ENCODE data around the gene GAPDH. TPM values are rescaled to one million over a fixed set of nuclear protein-coding genes. Genes with fewer than 3 reads are reported as not detected.

GAPDH gene
- total RNA-seq, 1 donor from 2014 or later = 5,167 TPM

GRCh38 chr12:6553051-6553868 is 18.9 kb downstream of the GAPDH start:
- peaks cover 65% of the 10 kb centered on the region for H3K4me1 ChIP-seq (ENCODE audit: insufficient read depth, low read length)
- Mint-ChIP-seq H3K4me1 (ENCODE audit: low read depth, unreplicated experiment) (peaks cover 41% of the 10 kb centered on the region), H3K4me3 (ENCODE audit: unreplicated experiment) (peak overlapping the region; percentile 80), H3K9me3 (ENCODE audit: unreplicated experiment) (no peaks in the 10 kb centered on the region), H3K36me3 (ENCODE audit: low read depth, unreplicated experiment) (peaks cover 10% of the 10 kb centered on the region), H3K27ac (ENCODE audit: unreplicated experiment) (peak overlapping the region; percentile 98), H3K27me3 (ENCODE audit: low read depth, unreplicated experiment) (no peaks in the 10 kb centered on the region)
- FAIRE-seq (peak; percentile 97), DNase-seq (ENCODE audit: low read depth) (peak; percentile 56)
- peak overlapping the region; percentile 82 for H3K27ac ChIP-seq (ENCODE audit: low read depth, low read length)
- H3K9ac ChIP-seq (ENCODE audit: low read length) = peak overlapping the region; percentile 75
- peak overlapping the region; percentile 2 for H3K4me3 ChIP-seq (ENCODE audit: insufficient read depth, low read depth, low read length)
- peaks cover 68% of the 10 kb centered on the region for H3K79me2 ChIP-seq (ENCODE audit: insufficient read depth, low read length)
- peaks cover 42% of the 10 kb centered on the region for H4K20me1 ChIP-seq (ENCODE audit: insufficient read depth, low read length)
- peak overlapping the region; percentile 98 for H3K4me2 ChIP-seq (ENCODE audit: low read length)
- peaks cover 13% of the 10 kb centered on the region for H3K36me3 ChIP-seq (ENCODE audit: insufficient read depth, low read length)
- H3K27me3 ChIP-seq (ENCODE audit: insufficient read depth, low read length) = no peaks in the 10 kb centered on the region
- TF ChIP-seq CTCF (IDR thresholded peaks at IDR 0.05; ENCODE audit: insufficient read depth, low read depth, low read length) (no peak), EZH2 (IDR thresholded peaks at IDR 0.05; ENCODE audit: insufficient read depth, low read length) (no peak)
- no peaks in the 10 kb centered on the region for H3K9me3 ChIP-seq (ENCODE audit: insufficient read depth, low read depth, low read length)
- H2AFZ ChIP-seq (ENCODE audit: low read depth, low read length) = no peak overlapping the region

- H3K27me3 ChIP-seq (ENCODE audit: insufficient read depth, low read length) = no peaks in the 10 kb centered on the region
- Mint-ChIP-seq H3K27me3 (ENCODE audit: low read depth, unreplicated experiment) (no peaks in the 10 kb centered on the region), H3K27ac (ENCODE audit: unreplicated experiment) (peak overlapping the region; percentile 82), H3K4me3 (ENCODE audit: unreplicated experiment) (peak overlapping the region; percentile 91), H3K4me1 (ENCODE audit: low read depth, unreplicated experiment) (peaks cover 34% of the 10 kb centered on the region), H3K9me3 (ENCODE audit: unreplicated experiment) (no peaks in the 10 kb centered on the region), H3K36me3 (ENCODE audit: low read depth, unreplicated experiment) (peaks cover 6% of the 10 kb centered on the region)
- peak overlapping the region; percentile 85 for H3K4me3 ChIP-seq (ENCODE audit: insufficient read depth, low read depth, low read length)
- peaks cover 15% of the 10 kb centered on the region for H3K36me3 ChIP-seq (ENCODE audit: insufficient read depth, low read length)
- peaks cover 55% of the 10 kb centered on the region for H3K4me1 ChIP-seq (ENCODE audit: insufficient read depth, low read length)
- peaks cover 67% of the 10 kb centered on the region for H3K79me2 ChIP-seq (ENCODE audit: insufficient read depth, low read length)
- H3K4me2 ChIP-seq (ENCODE audit: low read length) = peak overlapping the region; percentile 98
- peaks cover 47% of the 10 kb centered on the region for H4K20me1 ChIP-seq (ENCODE audit: insufficient read depth, low read length)
- FAIRE-seq (no peak), DNase-seq (ENCODE audit: low read depth) (peak; percentile 65)
- H3K27ac ChIP-seq (ENCODE audit: low read depth, low read length) = peak overlapping the region; percentile 49
- peak overlapping the region; percentile 62 for H2AFZ ChIP-seq (ENCODE audit: low read depth, low read length)
- no peaks in the 10 kb centered on the region for H3K9me3 ChIP-seq (ENCODE audit: insufficient read depth, low read depth, low read length)
- no peak for TF ChIP-seq EZH2 (IDR thresholded peaks at IDR 0.05; ENCODE audit: insufficient read depth, low read length)
- TF ChIP-seq CTCF (IDR thresholded peaks at IDR 0.05; ENCODE audit: insufficient read depth, low read depth, low read length) = peak; percentile 55
- peak overlapping the region; percentile 84 for H3K9ac ChIP-seq (ENCODE audit: low read length)
Measured at GRCh38 chr12:6554168-6555017, 20.1 kb downstream of the GAPDH start.

All from astrocyte (in vitro differentiated cells and primary cell).